Keratinocyte (primary cell): ENCODE data around the gene FGGY. TPM values are rescaled to one million over a fixed set of nuclear protein-coding genes. Genes with fewer than 3 reads are reported as not detected.

ENCODE experiments used
- DNase-seq: peaks from one replicate; pipeline ENCODE4 v3.0.0-alpha.2; 2011; ENCODE audit warnings: low read depth, missing footprints, low spot score
- FAIRE-seq: peaks from 2 replicates; lab custom pipeline; 2011; peaks lifted over from hg19 to GRCh38; lab: Jason Lieb, UNC
- H2AFZ ChIP-seq: 2 replicates; pipeline ENCODE4 v1.6.0; 2012; ENCODE audit warnings: low read length, control low read depth, inconsistent platforms; ENCODE audit not compliant: control insufficient read depth
- H3K27ac ChIP-seq: 2 replicates; pipeline ENCODE4 v1.5.1; 2011; ENCODE audit warnings: low read length; ENCODE audit not compliant: control insufficient read depth, insufficient read depth
- H3K27me3 ChIP-seq: 3 replicates; pipeline ENCODE4 v1.6.0; 2011; ENCODE audit warnings: low read length; ENCODE audit not compliant: control insufficient read depth, insufficient read depth; ENCODE audit errors: extremely low read depth
- H3K36me3 ChIP-seq, 2 experiments: 2 replicates in 1 of 2; 3 replicates in 1 of 2; pipeline ENCODE4 v1.5.1; 2011; ENCODE audit warnings: low read length in 2 of 2, mild to moderate bottlenecking in 1 of 2; ENCODE audit not compliant: control insufficient read depth in 2 of 2, insufficient read depth in 2 of 2; ENCODE audit errors: extremely low read depth in 1 of 2
- H3K4me1 ChIP-seq: 3 replicates; pipeline ENCODE4 v1.5.1; 2011; ENCODE audit warnings: low read length; ENCODE audit not compliant: control insufficient read depth, insufficient read depth; ENCODE audit errors: extremely low read depth
- H3K4me2 ChIP-seq: 3 replicates; pipeline ENCODE4 v1.6.0; 2011; ENCODE audit warnings: low read depth, low read length; ENCODE audit not compliant: control insufficient read depth, insufficient read depth; ENCODE audit errors: extremely low read depth
- H3K4me3 ChIP-seq, 3 experiments: fragments of 200-600 bp in 1 of 3; sonication (generic) in 1 of 3; 2 replicates in 2 of 3; 3 replicates in 1 of 3; pipeline ENCODE4 v1.5.1; 2011 to 2016; ENCODE audit warnings: low read length in 3 of 3, mild to moderate bottlenecking in 3 of 3, control low read depth in 2 of 3, inconsistent platforms in 1 of 3, low read depth in 1 of 3, mixed read lengths in 1 of 3, mixed run types in 1 of 3, moderate library complexity in 1 of 3; ENCODE audit not compliant: control insufficient read depth in 2 of 3, insufficient read depth in 2 of 3; ENCODE audit errors: extremely low read depth in 1 of 3
- H3K79me2 ChIP-seq: 2 replicates; pipeline ENCODE4 v1.6.0; 2012; ENCODE audit warnings: low read length; ENCODE audit not compliant: control insufficient read depth, insufficient read depth
- H3K9ac ChIP-seq: 3 replicates; pipeline ENCODE4 v1.6.0; 2011; ENCODE audit warnings: low read length; ENCODE audit not compliant: control insufficient read depth, insufficient read depth; ENCODE audit errors: extremely low read depth
- H3K9me1 ChIP-seq: 3 replicates; pipeline ENCODE4 v1.6.0; 2011; ENCODE audit warnings: low read length; ENCODE audit not compliant: control insufficient read depth, insufficient read depth; ENCODE audit errors: extremely low read depth
- H3K9me3 ChIP-seq: 2 replicates; pipeline ENCODE4 v1.5.1; 2012; ENCODE audit warnings: low read depth, low read length; ENCODE audit not compliant: control insufficient read depth
- H4K20me1 ChIP-seq: 3 replicates; pipeline ENCODE4 v1.6.0; 2011; ENCODE audit warnings: low read length; ENCODE audit not compliant: control insufficient read depth, insufficient read depth; ENCODE audit errors: extremely low read depth
- EZH2 ChIP-seq: IDR thresholded peaks from one replicate; pipeline ENCODE4 v1.6.1; 2012; ENCODE audit warnings: inconsistent platforms, mild to moderate bottlenecking, low read length, moderate library complexity
- dilution Hi-C: fragments of 300-500 bp; cut with MboI; formaldehyde crosslinking; loops from one replicate; pipeline ENCODE4 v1.7.0; 2020; ENCODE audit warnings: low sequenced_read_pairs; ENCODE audit not compliant: extremely low pct_ligation_motif_present
- polyA plus RNA-seq, 5 experiments: library from polyadenylated mRNA; depleted of rRNA in 3 of 5; stranded (reverse) in 3 of 5; stranded (forward) in 1 of 5; unstranded in 1 of 5; fragments of >200 nt; gene quantifications; 1 replicate in 1 of 5; 2 replicates in 3 of 5; 3 replicates in 1 of 5; pipeline versions ENCODE4 v1.2.1 to v1.2.3, GENCODE V29; 2011 to 2012; ENCODE audit warnings: missing spikeins in 2 of 5, low read depth in 1 of 5, low replicate concordance in 1 of 5
- TF ChIP-seq, protein P1 (sequence below), 3 experiments: IDR thresholded peaks in 1 of 3; conservative IDR thresholded peaks in 1 of 3; optimal IDR thresholded peaks in 1 of 3; 2 replicates in 2 of 3; 3 replicates in 1 of 3; pipeline versions ENCODE3 to v1.5.1; 2011; ENCODE audit warnings: low read length in 3 of 3, mild to moderate bottlenecking in 3 of 3, moderate library complexity in 2 of 3, control low read depth in 1 of 3, inconsistent platforms in 1 of 3; ENCODE audit not compliant: insufficient read depth in 2 of 3; ENCODE audit errors: extremely low read depth in 1 of 3

FGGY gene
- polyA plus RNA-seq, 1 donor (not counting 4 experiments of a cell fraction or from before 2014, with no cell fraction given), result 16.6 TPM

DNA sequence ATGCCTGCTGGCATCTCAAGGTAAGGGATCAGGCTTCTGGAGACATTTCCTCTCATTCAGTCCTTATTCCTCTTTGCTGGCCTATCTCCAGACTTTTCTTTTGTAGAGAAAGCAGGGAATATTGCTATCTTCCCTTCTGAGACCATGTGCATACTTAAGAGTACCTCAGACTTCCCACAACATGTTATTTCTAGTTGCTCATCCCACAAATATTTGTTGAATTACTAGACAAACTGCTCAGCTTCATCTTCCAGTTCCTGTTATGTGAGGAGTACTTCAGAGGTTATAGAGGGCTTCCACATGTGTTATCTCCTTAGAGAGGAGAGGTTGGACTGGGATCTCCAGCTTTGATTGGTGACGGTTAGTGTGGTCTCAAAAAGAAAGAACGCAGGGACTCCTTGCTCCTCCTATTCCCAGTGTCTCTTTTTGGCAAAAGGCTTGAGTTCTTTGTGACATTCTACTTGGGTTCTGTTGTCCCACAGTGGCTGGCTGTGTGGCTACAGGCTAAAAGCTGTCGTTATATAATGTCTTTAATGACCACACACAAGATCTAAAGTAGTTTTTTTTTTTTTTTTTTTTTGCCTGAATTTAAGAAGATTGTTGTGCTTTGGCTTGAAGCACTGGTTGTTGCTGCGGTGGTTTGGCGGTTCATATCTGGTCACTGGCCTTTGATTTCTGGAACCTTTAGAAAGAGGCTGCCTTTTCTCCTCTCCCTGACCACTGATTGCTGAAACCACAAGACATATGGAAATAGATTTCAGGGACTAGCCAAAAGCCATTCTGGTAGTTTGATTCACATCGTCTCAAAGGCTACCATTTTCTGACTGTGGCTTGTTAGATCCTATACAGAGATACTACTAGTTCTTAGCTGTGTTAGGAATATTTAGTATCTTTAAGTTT is 78.7 kb downstream of the FGGY start:
- H3K36me3 ChIP-seq, result no peaks in the 10 kb centered on the region
- TF ChIP-seq, protein P1, sequence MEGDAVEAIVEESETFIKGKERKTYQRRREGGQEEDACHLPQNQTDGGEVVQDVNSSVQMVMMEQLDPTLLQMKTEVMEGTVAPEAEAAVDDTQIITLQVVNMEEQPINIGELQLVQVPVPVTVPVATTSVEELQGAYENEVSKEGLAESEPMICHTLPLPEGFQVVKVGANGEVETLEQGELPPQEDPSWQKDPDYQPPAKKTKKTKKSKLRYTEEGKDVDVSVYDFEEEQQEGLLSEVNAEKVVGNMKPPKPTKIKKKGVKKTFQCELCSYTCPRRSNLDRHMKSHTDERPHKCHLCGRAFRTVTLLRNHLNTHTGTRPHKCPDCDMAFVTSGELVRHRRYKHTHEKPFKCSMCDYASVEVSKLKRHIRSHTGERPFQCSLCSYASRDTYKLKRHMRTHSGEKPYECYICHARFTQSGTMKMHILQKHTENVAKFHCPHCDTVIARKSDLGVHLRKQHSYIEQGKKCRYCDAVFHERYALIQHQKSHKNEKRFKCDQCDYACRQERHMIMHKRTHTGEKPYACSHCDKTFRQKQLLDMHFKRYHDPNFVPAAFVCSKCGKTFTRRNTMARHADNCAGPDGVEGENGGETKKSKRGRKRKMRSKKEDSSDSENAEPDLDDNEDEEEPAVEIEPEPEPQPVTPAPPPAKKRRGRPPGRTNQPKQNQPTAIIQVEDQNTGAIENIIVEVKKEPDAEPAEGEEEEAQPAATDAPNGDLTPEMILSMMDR (optimal IDR thresholded peaks at IDR 0.05 in 1 of 3, IDR thresholded peaks at IDR 0.05 in 1 of 3, conservative IDR thresholded peaks at IDR 0.05 in 1 of 3; ENCODE audit: extremely low read depth in 1 of 3, insufficient read depth in 2 of 3, low read length in 3 of 3), result no peak
- no peak for TF ChIP-seq EZH2
- DNase-seq (peak; percentile 73), FAIRE-seq (peak; percentile 93)
- H4K20me1 ChIP-seq, result no peaks in the 10 kb centered on the region
- dilution Hi-C loops, result no loop called here
- no peaks in the 10 kb centered on the region for H3K79me2 ChIP-seq
- H3K4me1 ChIP-seq, result peaks cover 14% of the 10 kb centered on the region
- H3K27me3 ChIP-seq, result no peaks in the 10 kb centered on the region
- peak overlapping the region; percentile 66 for H3K27ac ChIP-seq
- peak overlapping the region; percentile 71 for H3K4me2 ChIP-seq
- H3K9me3 ChIP-seq, result no peaks in the 10 kb centered on the region
- H3K9me1 ChIP-seq, result no peaks in the 10 kb centered on the region
- peak overlapping the region; percentile 63 for H2AFZ ChIP-seq
- H3K9ac ChIP-seq, result no peak overlapping the region
- H3K4me3 ChIP-seq, result peak overlapping the region in 1 of 3 experiments; percentile 29

DNA sequence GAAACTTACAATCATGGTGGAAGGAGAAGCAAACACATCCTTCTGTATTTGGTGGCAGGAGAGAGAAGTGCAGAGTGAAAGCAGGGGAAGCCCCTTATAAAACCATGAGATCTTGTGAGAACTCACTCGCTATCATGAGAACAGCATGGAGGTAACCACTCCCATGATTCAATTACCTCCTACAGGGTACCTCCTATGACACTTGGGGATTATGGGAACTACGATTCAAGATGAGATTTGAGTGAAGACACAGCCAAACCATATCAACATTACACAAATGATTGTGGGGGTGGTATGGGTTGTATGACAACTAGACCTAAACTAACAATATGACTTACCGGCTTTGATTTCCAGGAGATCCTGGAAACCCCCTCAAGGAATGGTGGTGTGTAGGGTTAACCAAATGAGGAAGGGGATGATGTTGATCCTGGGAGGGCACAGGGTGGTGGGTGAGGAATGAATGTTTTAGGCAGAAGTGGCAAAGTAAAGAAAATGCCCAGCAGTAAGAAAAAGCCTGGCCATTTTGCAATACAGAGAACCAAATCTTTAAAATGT is 80.5 kb downstream of the FGGY start:
- no peaks in the 10 kb centered on the region for H3K9me1 ChIP-seq
- no peak for TF ChIP-seq EZH2
- TF ChIP-seq, protein P1 (optimal IDR thresholded peaks at IDR 0.05 in 1 of 3, IDR thresholded peaks at IDR 0.05 in 1 of 3, conservative IDR thresholded peaks at IDR 0.05 in 1 of 3; ENCODE audit: extremely low read depth in 1 of 3, insufficient read depth in 2 of 3, low read length in 3 of 3), result no peak
- no peak overlapping the region for H3K9ac ChIP-seq
- no peak for DNase-seq
- H3K4me1 ChIP-seq, result peaks cover 14% of the 10 kb centered on the region
- H2AFZ ChIP-seq, result no peak overlapping the region
- no peaks in the 10 kb centered on the region for H3K27me3 ChIP-seq
- no peak overlapping the region for H3K4me2 ChIP-seq
- H3K79me2 ChIP-seq, result no peaks in the 10 kb centered on the region
- H4K20me1 ChIP-seq, result no peaks in the 10 kb centered on the region
- dilution Hi-C loops, result no loop called here
- H3K27ac ChIP-seq, result no peak overlapping the region
- no peaks in the 10 kb centered on the region for H3K36me3 ChIP-seq
- H3K9me3 ChIP-seq, result no peaks in the 10 kb centered on the region
- no peak overlapping the region for H3K4me3 ChIP-seq
- no peak for FAIRE-seq
